ENCODE data around the gene MED27. TPM values are rescaled to one million over a fixed set of nuclear protein-coding genes. Genes with fewer than 3 reads are reported as not detected.
A peak's percentile ranks its signal among the peaks of the same experiment; 100 is the strongest.

The MED27 gene
- total and polyA plus RNA-seq, 2 of the 13 experiments (the other 11 are each of a cell fraction or from before 2014, with no cell fraction given), result 16.9 to 19.0 TPM

DNA sequence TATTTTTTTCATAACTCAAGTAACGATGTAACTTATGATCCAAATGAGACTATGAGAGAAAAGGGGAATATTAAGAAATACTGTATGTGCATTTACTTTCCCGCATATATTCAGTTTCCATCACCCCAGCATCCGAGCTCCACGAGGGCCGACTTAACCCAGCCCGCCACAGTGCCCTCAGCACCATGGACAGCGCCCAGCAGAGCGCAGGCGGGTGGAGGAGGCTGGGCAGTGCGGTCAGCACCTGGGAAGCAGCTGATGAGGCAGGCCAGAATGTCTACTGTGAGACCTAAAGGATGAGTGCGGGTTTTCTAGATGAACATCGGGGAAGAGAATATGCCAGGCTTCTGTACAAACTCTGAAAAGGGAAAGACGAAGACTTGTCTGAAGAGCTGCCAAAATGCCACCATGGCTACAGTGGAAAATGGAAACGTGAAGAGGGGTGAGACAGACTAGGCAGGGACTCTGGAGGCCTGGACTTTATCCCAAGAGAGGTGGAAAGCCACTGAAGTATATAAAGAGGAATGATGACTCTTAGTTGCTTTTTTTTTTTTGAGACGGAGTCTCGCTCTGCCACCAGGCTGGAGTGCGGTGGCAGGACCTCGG lies 34.5 kb upstream of the MED27 start (continued):
- TF ChIP-seq ZNF354B (CRISPR knock-in tag; IDR thresholded peaks at IDR 0.05), result no peak
- no peak for TF ChIP-seq ATRX (CRISPR knock-in tag; IDR thresholded peaks at IDR 0.05; ENCODE audit: borderline replicate concordance)
- peak; percentile 94 for TF ChIP-seq FOXM1 (CRISPR knock-in tag; IDR thresholded peaks at IDR 0.05)
- peak; percentile 98 for TF ChIP-seq KDM4B (CRISPR knock-in tag; IDR thresholded peaks at IDR 0.05)
- TF ChIP-seq, protein P1, sequence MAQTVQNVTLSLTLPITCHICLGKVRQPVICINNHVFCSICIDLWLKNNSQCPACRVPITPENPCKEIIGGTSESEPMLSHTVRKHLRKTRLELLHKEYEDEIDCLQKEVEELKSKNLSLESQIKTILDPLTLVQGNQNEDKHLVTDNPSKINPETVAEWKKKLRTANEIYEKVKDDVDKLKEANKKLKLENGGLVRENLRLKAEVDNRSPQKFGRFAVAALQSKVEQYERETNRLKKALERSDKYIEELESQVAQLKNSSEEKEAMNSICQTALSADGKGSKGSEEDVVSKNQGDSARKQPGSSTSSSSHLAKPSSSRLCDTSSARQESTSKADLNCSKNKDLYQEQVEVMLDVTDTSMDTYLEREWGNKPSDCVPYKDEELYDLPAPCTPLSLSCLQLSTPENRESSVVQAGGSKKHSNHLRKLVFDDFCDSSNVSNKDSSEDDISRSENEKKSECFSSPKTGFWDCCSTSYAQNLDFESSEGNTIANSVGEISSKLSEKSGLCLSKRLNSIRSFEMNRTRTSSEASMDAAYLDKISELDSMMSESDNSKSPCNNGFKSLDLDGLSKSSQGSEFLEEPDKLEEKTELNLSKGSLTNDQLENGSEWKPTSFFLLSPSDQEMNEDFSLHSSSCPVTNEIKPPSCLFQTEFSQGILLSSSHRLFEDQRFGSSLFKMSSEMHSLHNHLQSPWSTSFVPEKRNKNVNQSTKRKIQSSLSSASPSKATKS (CRISPR knock-in tag; IDR thresholded peaks at IDR 0.05), result no peak
- TF ChIP-seq SP2 (CRISPR knock-in tag; IDR thresholded peaks at IDR 0.05), result peak; percentile 51
- TF ChIP-seq EHMT2 (IDR thresholded peaks at IDR 0.05; ENCODE audit: borderline replicate concordance, low read depth, low read length), result peak; percentile 98
- TF ChIP-seq DPF2 (CRISPR knock-in tag; IDR thresholded peaks at IDR 0.05; ENCODE audit: borderline replicate concordance, low read depth), result no peak
- peak; percentile 100 for TF ChIP-seq BORCS8-MEF2B (CRISPR knock-in tag; IDR thresholded peaks at IDR 0.05)
- TF ChIP-seq, protein P2, sequence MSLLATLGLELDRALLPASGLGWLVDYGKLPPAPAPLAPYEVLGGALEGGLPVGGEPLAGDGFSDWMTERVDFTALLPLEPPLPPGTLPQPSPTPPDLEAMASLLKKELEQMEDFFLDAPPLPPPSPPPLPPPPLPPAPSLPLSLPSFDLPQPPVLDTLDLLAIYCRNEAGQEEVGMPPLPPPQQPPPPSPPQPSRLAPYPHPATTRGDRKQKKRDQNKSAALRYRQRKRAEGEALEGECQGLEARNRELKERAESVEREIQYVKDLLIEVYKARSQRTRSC (CRISPR knock-in tag; IDR thresholded peaks at IDR 0.05; ENCODE audit: low read depth), result peak; percentile 94
- peak; percentile 95 for TF ChIP-seq ZNF530 (CRISPR knock-in tag; IDR thresholded peaks at IDR 0.05; ENCODE audit: low read depth)
- TF ChIP-seq ZNF230 (CRISPR knock-in tag; IDR thresholded peaks at IDR 0.05), result peak; percentile 87; the same call in 1 of the 2 replicates
- 0 out of 2 replicates have a peak, but pooled peaks have one; percentile 78 for TF ChIP-seq KAT7 (CRISPR knock-in tag; IDR thresholded peaks at IDR 0.05; ENCODE audit: borderline replicate concordance)
- TF ChIP-seq, protein P3, sequence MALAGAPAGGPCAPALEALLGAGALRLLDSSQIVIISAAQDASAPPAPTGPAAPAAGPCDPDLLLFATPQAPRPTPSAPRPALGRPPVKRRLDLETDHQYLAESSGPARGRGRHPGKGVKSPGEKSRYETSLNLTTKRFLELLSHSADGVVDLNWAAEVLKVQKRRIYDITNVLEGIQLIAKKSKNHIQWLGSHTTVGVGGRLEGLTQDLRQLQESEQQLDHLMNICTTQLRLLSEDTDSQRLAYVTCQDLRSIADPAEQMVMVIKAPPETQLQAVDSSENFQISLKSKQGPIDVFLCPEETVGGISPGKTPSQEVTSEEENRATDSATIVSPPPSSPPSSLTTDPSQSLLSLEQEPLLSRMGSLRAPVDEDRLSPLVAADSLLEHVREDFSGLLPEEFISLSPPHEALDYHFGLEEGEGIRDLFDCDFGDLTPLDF (CRISPR knock-in tag; IDR thresholded peaks at IDR 0.05), result 0 out of 2 replicates have a peak, but pooled peaks have one; percentile 67
- TF ChIP-seq ZNF713 (CRISPR knock-in tag; IDR thresholded peaks at IDR 0.05), result 0 out of 2 replicates have a peak, but pooled peaks have one; percentile 50
- TF ChIP-seq MED8 (CRISPR knock-in tag; IDR thresholded peaks at IDR 0.05; ENCODE audit: insufficient replicate concordance), result no peak
- TF ChIP-seq HDAC1 (CRISPR knock-in tag; IDR thresholded peaks at IDR 0.05), result peak; percentile 76
- TF ChIP-seq, protein P4, sequence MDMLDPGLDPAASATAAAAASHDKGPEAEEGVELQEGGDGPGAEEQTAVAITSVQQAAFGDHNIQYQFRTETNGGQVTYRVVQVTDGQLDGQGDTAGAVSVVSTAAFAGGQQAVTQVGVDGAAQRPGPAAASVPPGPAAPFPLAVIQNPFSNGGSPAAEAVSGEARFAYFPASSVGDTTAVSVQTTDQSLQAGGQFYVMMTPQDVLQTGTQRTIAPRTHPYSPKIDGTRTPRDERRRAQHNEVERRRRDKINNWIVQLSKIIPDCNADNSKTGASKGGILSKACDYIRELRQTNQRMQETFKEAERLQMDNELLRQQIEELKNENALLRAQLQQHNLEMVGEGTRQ (IDR thresholded peaks at IDR 0.05; ENCODE audit: low read depth, low read length), result no peak
- TF ChIP-seq, protein P4 (CRISPR knock-in tag; IDR thresholded peaks at IDR 0.05; ENCODE audit: borderline replicate concordance), result no peak
- TF ChIP-seq, protein P5, sequence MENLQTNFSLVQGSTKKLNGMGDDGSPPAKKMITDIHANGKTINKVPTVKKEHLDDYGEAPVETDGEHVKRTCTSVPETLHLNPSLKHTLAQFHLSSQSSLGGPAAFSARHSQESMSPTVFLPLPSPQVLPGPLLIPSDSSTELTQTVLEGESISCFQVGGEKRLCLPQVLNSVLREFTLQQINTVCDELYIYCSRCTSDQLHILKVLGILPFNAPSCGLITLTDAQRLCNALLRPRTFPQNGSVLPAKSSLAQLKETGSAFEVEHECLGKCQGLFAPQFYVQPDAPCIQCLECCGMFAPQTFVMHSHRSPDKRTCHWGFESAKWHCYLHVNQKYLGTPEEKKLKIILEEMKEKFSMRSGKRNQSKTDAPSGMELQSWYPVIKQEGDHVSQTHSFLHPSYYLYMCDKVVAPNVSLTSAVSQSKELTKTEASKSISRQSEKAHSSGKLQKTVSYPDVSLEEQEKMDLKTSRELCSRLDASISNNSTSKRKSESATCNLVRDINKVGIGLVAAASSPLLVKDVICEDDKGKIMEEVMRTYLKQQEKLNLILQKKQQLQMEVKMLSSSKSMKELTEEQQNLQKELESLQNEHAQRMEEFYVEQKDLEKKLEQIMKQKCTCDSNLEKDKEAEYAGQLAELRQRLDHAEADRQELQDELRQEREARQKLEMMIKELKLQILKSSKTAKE (CRISPR knock-in tag; IDR thresholded peaks at IDR 0.05; ENCODE audit: borderline replicate concordance), result peak; percentile 87
- TF ChIP-seq TCF7 (IDR thresholded peaks at IDR 0.05; ENCODE audit: low read depth), result no peak
- TF ChIP-seq GATAD1 (CRISPR knock-in tag; IDR thresholded peaks at IDR 0.05), result peak; percentile 86
